Astrocyte (in vitro differentiated cells and primary cell): ENCODE data around the gene UROC1. TPM values are rescaled to one million over a fixed set of nuclear protein-coding genes. Genes with fewer than 3 reads are reported as not detected.

Experiments
- DNase-seq: peaks from one replicate; pipeline ENCODE4 v3.0.0-alpha.2; 2010; ENCODE audit warnings: low read depth
- FAIRE-seq: peaks from 2 replicates; lab custom pipeline; 2011; peaks lifted over from hg19 to GRCh38; lab: Jason Lieb, UNC
- H2AFZ ChIP-seq: 2 replicates; pipeline ENCODE4 v1.6.0; 2012; ENCODE audit warnings: low read depth, low read length, inconsistent platforms
- H3K27ac ChIP-seq: 2 replicates; pipeline ENCODE4 v1.5.1; 2011; ENCODE audit warnings: low read depth, low read length, inconsistent platforms
- H3K27me3 ChIP-seq: 2 replicates; pipeline ENCODE4 v1.6.0; 2011; ENCODE audit warnings: low read length, inconsistent platforms; ENCODE audit not compliant: insufficient read depth
- H3K36me3 ChIP-seq: 2 replicates; pipeline ENCODE4 v1.5.1; 2011; ENCODE audit warnings: low read length, inconsistent platforms; ENCODE audit not compliant: insufficient read depth
- H3K4me1 ChIP-seq: 2 replicates; pipeline ENCODE4 v1.5.1; 2011; ENCODE audit warnings: low read length, inconsistent platforms; ENCODE audit not compliant: insufficient read depth
- H3K4me2 ChIP-seq: 2 replicates; pipeline ENCODE4 v1.6.0; 2012; ENCODE audit warnings: low read length, inconsistent platforms
- H3K4me3 ChIP-seq: 2 replicates; pipeline ENCODE4 v1.5.1; 2011; ENCODE audit warnings: low read depth, mild to moderate bottlenecking, low read length, inconsistent platforms; ENCODE audit not compliant: insufficient read depth
- H3K79me2 ChIP-seq: 2 replicates; pipeline ENCODE4 v1.6.0; 2012; ENCODE audit warnings: mild to moderate bottlenecking, low read length, inconsistent platforms; ENCODE audit not compliant: insufficient read depth
- H3K9ac ChIP-seq: 2 replicates; pipeline ENCODE4 v1.6.0; 2012; ENCODE audit warnings: mild to moderate bottlenecking, low read length, inconsistent platforms
- H3K9me3 ChIP-seq: 2 replicates; pipeline ENCODE4 v1.5.1; 2012; ENCODE audit warnings: low read depth, mild to moderate bottlenecking, low read length, inconsistent platforms; ENCODE audit not compliant: insufficient read depth
- H4K20me1 ChIP-seq: 2 replicates; pipeline ENCODE4 v1.6.0; 2012; ENCODE audit warnings: low read length, inconsistent platforms; ENCODE audit not compliant: insufficient read depth
- H3K27ac Mint-ChIP-seq: one replicate; pipeline ENCODE4 v1.8.0; 2021; ENCODE audit warnings: mild to moderate bottlenecking, mixed read lengths; ENCODE audit not compliant: unreplicated experiment
- H3K27me3 Mint-ChIP-seq: one replicate; pipeline ENCODE4 v1.8.0; 2021; ENCODE audit warnings: low read depth, mixed read lengths; ENCODE audit not compliant: unreplicated experiment
- H3K36me3 Mint-ChIP-seq: one replicate; pipeline ENCODE4 v1.8.0; 2021; ENCODE audit warnings: low read depth, mixed read lengths; ENCODE audit not compliant: unreplicated experiment
- H3K4me1 Mint-ChIP-seq: one replicate; pipeline ENCODE4 v1.8.0; 2021; ENCODE audit warnings: low read depth, mixed read lengths; ENCODE audit not compliant: unreplicated experiment
- H3K4me3 Mint-ChIP-seq: one replicate; pipeline ENCODE4 v1.8.0; 2021; ENCODE audit warnings: mild to moderate bottlenecking, moderate library complexity, mixed read lengths; ENCODE audit not compliant: unreplicated experiment
- H3K9me3 Mint-ChIP-seq: one replicate; pipeline ENCODE4 v1.8.0; 2021; ENCODE audit warnings: mild to moderate bottlenecking, mixed read lengths; ENCODE audit not compliant: unreplicated experiment
- EZH2 ChIP-seq: IDR thresholded peaks from 2 replicates; pipeline ENCODE4 v1.6.1; 2012; ENCODE audit warnings: mild to moderate bottlenecking, low read length, inconsistent platforms; ENCODE audit not compliant: insufficient read depth
- total RNA-seq: library from RNA; stranded (reverse); gene quantifications from 2 replicates; pipeline ENCODE4 v1.2.1, GENCODE V29; 2021
- TF ChIP-seq, protein P1 (sequence below): IDR thresholded peaks from 2 replicates; pipeline ENCODE4 v1.5.1; 2011; ENCODE audit warnings: low read depth, mild to moderate bottlenecking, inconsistent platforms, low read length, moderate library complexity; ENCODE audit not compliant: insufficient read depth

The UROC1 gene
- total RNA-seq, 1 donor from 2014 or later, result not detected

DNA sequence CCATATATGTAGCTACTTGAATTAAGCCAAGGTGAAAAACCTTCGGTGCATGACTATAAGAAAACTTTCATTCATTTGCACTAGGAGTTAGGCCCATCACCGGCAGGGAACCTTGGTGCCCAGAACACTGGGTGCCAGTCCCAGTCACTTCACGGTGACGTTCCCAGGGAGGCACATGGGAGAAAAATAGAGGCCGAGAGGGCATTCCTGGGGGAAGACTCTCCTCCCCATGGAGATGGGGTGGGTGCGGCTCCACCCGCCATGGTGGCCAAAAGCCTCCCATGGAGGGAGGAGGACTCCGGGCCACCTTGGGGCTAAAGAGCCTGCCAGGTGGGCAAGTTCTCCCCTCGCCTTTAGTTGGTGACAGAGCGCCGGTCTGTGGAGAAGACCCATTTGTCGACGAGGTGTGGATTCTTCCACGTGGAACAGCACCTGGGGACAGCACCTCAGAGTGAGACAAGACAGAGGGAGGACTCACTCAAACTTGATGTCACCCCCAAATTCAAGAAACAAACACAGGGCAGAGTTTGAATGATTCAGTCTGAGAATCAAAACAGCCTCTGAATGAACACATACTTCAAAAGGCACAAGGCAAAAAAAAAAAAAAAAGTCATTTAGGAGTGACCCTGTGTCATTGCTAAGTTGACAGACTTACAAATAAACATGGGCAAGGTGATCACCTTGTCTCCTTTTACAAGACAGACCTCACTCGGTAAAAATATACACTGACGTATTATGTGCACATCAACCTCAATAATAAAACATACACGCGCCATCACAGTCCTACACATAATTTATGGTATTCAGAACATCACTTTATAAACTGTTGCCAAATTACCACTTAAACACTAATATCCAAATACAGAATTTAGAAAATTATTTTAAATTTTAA is 80.5 kb downstream of the UROC1 start:
- H3K27me3 Mint-ChIP-seq, result no peaks in the 10 kb centered on the region
- H2AFZ ChIP-seq, result no peak overlapping the region
- peaks cover 3% of the 10 kb centered on the region for H3K4me1 Mint-ChIP-seq
- no peak overlapping the region for H3K4me3 Mint-ChIP-seq
- H3K27ac ChIP-seq, result no peak overlapping the region
- H3K27me3 ChIP-seq, result no peaks in the 10 kb centered on the region
- FAIRE-seq (no peak), DNase-seq (no peak)
- H3K9ac ChIP-seq, result no peak overlapping the region
- no peak overlapping the region for H3K4me2 ChIP-seq
- peaks cover 2% of the 10 kb centered on the region for H3K9me3 Mint-ChIP-seq
- H3K4me1 ChIP-seq, result no peaks in the 10 kb centered on the region
- no peaks in the 10 kb centered on the region for H4K20me1 ChIP-seq
- H3K79me2 ChIP-seq, result no peaks in the 10 kb centered on the region
- H3K27ac Mint-ChIP-seq, result no peak overlapping the region
- no peak overlapping the region for H3K4me3 ChIP-seq
- peaks cover 6% of the 10 kb centered on the region for H3K36me3 Mint-ChIP-seq
- H3K36me3 ChIP-seq, result no peaks in the 10 kb centered on the region
- H3K9me3 ChIP-seq, result no peaks in the 10 kb centered on the region
- TF ChIP-seq, protein P1, sequence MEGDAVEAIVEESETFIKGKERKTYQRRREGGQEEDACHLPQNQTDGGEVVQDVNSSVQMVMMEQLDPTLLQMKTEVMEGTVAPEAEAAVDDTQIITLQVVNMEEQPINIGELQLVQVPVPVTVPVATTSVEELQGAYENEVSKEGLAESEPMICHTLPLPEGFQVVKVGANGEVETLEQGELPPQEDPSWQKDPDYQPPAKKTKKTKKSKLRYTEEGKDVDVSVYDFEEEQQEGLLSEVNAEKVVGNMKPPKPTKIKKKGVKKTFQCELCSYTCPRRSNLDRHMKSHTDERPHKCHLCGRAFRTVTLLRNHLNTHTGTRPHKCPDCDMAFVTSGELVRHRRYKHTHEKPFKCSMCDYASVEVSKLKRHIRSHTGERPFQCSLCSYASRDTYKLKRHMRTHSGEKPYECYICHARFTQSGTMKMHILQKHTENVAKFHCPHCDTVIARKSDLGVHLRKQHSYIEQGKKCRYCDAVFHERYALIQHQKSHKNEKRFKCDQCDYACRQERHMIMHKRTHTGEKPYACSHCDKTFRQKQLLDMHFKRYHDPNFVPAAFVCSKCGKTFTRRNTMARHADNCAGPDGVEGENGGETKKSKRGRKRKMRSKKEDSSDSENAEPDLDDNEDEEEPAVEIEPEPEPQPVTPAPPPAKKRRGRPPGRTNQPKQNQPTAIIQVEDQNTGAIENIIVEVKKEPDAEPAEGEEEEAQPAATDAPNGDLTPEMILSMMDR, result no peak
- TF ChIP-seq EZH2, result no peak

DNA sequence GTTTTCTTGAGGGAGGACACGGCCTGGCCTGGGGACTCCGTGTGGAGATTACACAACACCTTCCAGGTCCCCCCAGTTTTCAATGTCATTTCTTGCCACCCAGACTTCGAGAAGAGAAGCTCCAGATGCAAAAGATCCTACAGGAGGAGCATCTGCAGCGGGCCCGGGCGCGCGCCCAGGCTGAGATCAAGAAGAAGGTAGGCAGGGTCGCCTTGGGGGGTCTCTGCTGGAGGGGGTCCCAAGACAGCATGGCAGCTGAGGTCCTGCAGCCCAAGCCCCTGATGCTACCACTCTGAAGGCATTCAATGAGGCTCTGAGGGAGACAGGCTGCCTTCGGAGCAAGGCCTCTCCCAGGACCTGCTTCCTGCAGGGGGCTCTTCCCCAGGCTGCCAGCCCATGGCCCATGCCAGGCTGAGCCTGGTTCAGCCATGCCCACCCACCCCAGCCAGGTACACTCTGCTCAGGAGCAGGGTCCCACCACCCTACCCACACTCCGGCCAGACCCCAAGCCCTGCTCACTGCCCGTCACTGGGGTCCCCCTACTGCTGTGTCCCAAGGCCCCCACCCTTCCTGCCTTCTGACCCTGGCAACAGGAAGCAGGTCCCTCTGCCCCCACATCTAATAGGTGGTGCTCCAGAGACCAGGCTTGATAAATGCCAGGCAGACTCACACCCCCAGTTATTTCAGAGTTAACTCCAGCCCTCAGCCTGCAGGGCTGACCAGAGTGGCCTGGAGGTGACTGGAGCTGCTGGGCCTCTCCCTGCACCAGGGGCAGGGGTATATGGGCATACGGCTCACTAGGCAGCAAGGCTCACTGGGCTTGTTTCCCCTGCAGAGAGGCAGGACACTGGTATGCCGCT is 81.9 kb downstream of the UROC1 start:
- Histone ChIP-seq H3K4me3 (no peak overlapping the region), H3K79me2 (no peaks in the 10 kb centered on the region), H3K9ac (no peak overlapping the region), H3K4me2 (no peak overlapping the region), H3K4me1 (no peaks in the 10 kb centered on the region), H3K27ac (no peak overlapping the region), H3K27me3 (no peaks in the 10 kb centered on the region), H2AFZ (no peak overlapping the region), H4K20me1 (no peaks in the 10 kb centered on the region), H3K36me3 (no peaks in the 10 kb centered on the region), H3K9me3 (no peaks in the 10 kb centered on the region)
- H3K4me3 Mint-ChIP-seq, result no peak overlapping the region
- FAIRE-seq (no peak), DNase-seq (no peak)
- TF ChIP-seq, protein P1, result no peak
- no peak for TF ChIP-seq EZH2
- no peaks in the 10 kb centered on the region for H3K27me3 Mint-ChIP-seq
- H3K9me3 Mint-ChIP-seq, result peaks cover 2% of the 10 kb centered on the region
- H3K36me3 Mint-ChIP-seq, result peaks cover 6% of the 10 kb centered on the region
- H3K27ac Mint-ChIP-seq, result no peak overlapping the region
- H3K4me1 Mint-ChIP-seq, result peaks cover 3% of the 10 kb centered on the region
